Ishikawa (cell line): ENCODE results near the gene TTC9B.

Experiments
- CEBPB ChIP-seq: IDR thresholded peaks from 2 replicates; pipeline ENCODE4 v1.6.1; 2012
- CREB1 ChIP-seq: IDR thresholded peaks from 2 replicates; pipeline ENCODE4 v1.6.1; 2012; ENCODE audit warnings: low read depth
- EGR1 ChIP-seq: IDR thresholded peaks from 2 replicates; pipeline ENCODE4 v1.6.1; 2012
- EP300 ChIP-seq: IDR thresholded peaks from 2 replicates; pipeline ENCODE4 v1.6.1; 2012; ENCODE audit warnings: borderline replicate concordance
- FOXM1 ChIP-seq: IDR thresholded peaks from 2 replicates; pipeline ENCODE4 v1.6.1; 2012; ENCODE audit warnings: low read depth, borderline replicate concordance
- MAX ChIP-seq: IDR thresholded peaks from 2 replicates; pipeline ENCODE4 v1.6.1; 2012
- NFIC ChIP-seq: IDR thresholded peaks from 2 replicates; pipeline ENCODE4 v1.6.1; 2012
- RAD21 ChIP-seq: IDR thresholded peaks from 2 replicates; pipeline ENCODE4 v1.6.1; 2012; ENCODE audit warnings: low read depth
- REST ChIP-seq: IDR thresholded peaks from 2 replicates; pipeline ENCODE4 v1.6.1; 2012; ENCODE audit warnings: low read depth, mild to moderate bottlenecking
- TAF1 ChIP-seq: IDR thresholded peaks from 2 replicates; pipeline ENCODE4 v1.6.1; 2012; ENCODE audit warnings: low read depth, mild to moderate bottlenecking
- TCF12 ChIP-seq: IDR thresholded peaks from 2 replicates; pipeline ENCODE4 v1.6.1; 2012; ENCODE audit warnings: low read depth
- TEAD4 ChIP-seq: IDR thresholded peaks from 2 replicates; pipeline ENCODE4 v1.6.1; 2012
- USF1 ChIP-seq: IDR thresholded peaks from 2 replicates; pipeline ENCODE4 v1.6.1; 2012
- YY1 ChIP-seq: IDR thresholded peaks from 2 replicates; pipeline ENCODE4 v1.6.1; 2012; ENCODE audit warnings: low read depth
- ZBTB7A ChIP-seq: IDR thresholded peaks from 2 replicates; pipeline ENCODE4 v1.6.1; 2012; ENCODE audit warnings: low read depth

Gene TTC9B

GRCh38 chr19:40231544-40232424 lies 13.6 kb upstream of the TTC9B start:
- TF ChIP-seq REST (no peak), NFIC (no peak), CEBPB (no peak), RAD21 (no peak), FOXM1 (no peak), ZBTB7A (peak; percentile 81), CREB1 (no peak), TEAD4 (0 out of 2 replicates have a peak, but pooled peaks have one; percentile 10), MAX (no peak; the same call in 1 of the 2 replicates), YY1 (peak; percentile 43; the same call in 1 of the 2 replicates), USF1 (peak; percentile 94), TCF12 (no peak), EP300 (no peak), EGR1 (no peak)

GRCh38 chr19:40231057-40231456 lies 12.9 kb upstream of the TTC9B start:
- TF ChIP-seq MAX: no peak
- TF ChIP-seq EP300: no peak
- no peak for TF ChIP-seq USF1
- TF ChIP-seq YY1: no peak
- no peak for TF ChIP-seq CEBPB
- no peak for TF ChIP-seq TEAD4
- TF ChIP-seq ZBTB7A: no peak
- no peak for TF ChIP-seq TAF1

GRCh38 chr19:40229926-40230417 lies 11.8 kb upstream of the TTC9B start:
- TF ChIP-seq EP300 (no peak), RAD21 (no peak)

GRCh38 chr19:40229484-40229883 lies 11.3 kb upstream of the TTC9B start:
- TF ChIP-seq RAD21 (no peak), TCF12 (no peak), CEBPB (no peak), EGR1 (no peak), TEAD4 (no peak), TAF1 (no peak), FOXM1 (no peak), REST (no peak), NFIC (no peak), EP300 (no peak), YY1 (no peak), MAX (no peak), ZBTB7A (no peak), CREB1 (no peak), USF1 (no peak)

GRCh38 chr19:40228863-40229262 lies 10.7 kb upstream of the TTC9B start:
- no peak for TF ChIP-seq CEBPB
- TF ChIP-seq RAD21: no peak
- no peak for TF ChIP-seq YY1
- TF ChIP-seq ZBTB7A: no peak
- TF ChIP-seq USF1: no peak
- TF ChIP-seq CREB1: no peak
- no peak for TF ChIP-seq TEAD4
- no peak for TF ChIP-seq NFIC
- no peak for TF ChIP-seq TAF1
- no peak for TF ChIP-seq REST
